GM06990 (cell line): ENCODE data around the gene NUB1.

Experiments used
- DNase-seq: peaks from one replicate; pipeline ENCODE4 v3.0.0-alpha.2; 2011; ENCODE audit not compliant: insufficient read length; ENCODE audit errors: extremely low read depth
- H3K27me3 ChIP-seq: replicated peaks from 2 replicates; pipeline ENCODE4 v1.6.0; 2011; ENCODE audit warnings: low read length; ENCODE audit not compliant: control insufficient read depth, insufficient read depth
- H3K36me3 ChIP-seq: 2 replicates; pipeline ENCODE4 v1.5.1; 2011; ENCODE audit warnings: low read length; ENCODE audit not compliant: control insufficient read depth, insufficient read depth
- H3K4me3 ChIP-seq: replicated peaks from 2 replicates; pipeline ENCODE4 v1.5.1; 2011; ENCODE audit warnings: low read depth, mild to moderate bottlenecking, control low read depth, low read length
- CTCF ChIP-seq: IDR thresholded peaks from 2 replicates; pipeline ENCODE4 v1.5.1; 2011; ENCODE audit warnings: low read length, control low read depth, mild to moderate bottlenecking, inconsistent platforms; ENCODE audit not compliant: insufficient read depth, poor library complexity, severe bottlenecking

Gene NUB1

GRCh38 chr7:151312356-151312755, 29.3 kb upstream of the NUB1 start:
- H3K27me3 ChIP-seq = no peaks in the 10 kb centered on the region
- no peaks in the 10 kb centered on the region for H3K36me3 ChIP-seq
- H3K4me3 ChIP-seq = no peak overlapping the region
- no peak for TF ChIP-seq CTCF
- no peak for DNase-seq

- DNase-seq = no peak
- no peak for TF ChIP-seq CTCF
- Histone ChIP-seq H3K27me3 (no peaks in the 10 kb centered on the region), H3K4me3 (no peak overlapping the region), H3K36me3 (no peaks in the 10 kb centered on the region)
Observed at GRCh38 chr7:151312831-151313809, 28.5 kb upstream of the NUB1 start.

- DNase-seq = no peak
- no peak for TF ChIP-seq CTCF
- Histone ChIP-seq H3K36me3 (no peaks in the 10 kb centered on the region), H3K4me3 (no peak overlapping the region), H3K27me3 (no peaks in the 10 kb centered on the region)
Observed at GRCh38 chr7:151313857-151314256, 27.8 kb upstream of the NUB1 start.

GRCh38 chr7:151314401-151314800, 27.2 kb upstream of the NUB1 start:
- DNase-seq = no peak
- no peak for TF ChIP-seq CTCF
- Histone ChIP-seq H3K4me3 (no peak overlapping the region), H3K27me3 (no peaks in the 10 kb centered on the region), H3K36me3 (no peaks in the 10 kb centered on the region)

GRCh38 chr7:151315038-151315655, 26.5 kb upstream of the NUB1 start:
- peak; percentile 33 for DNase-seq
- peak; percentile 74 for TF ChIP-seq CTCF
- no peak overlapping the region for H3K4me3 ChIP-seq
- H3K36me3 ChIP-seq = no peaks in the 10 kb centered on the region
- no peaks in the 10 kb centered on the region for H3K27me3 ChIP-seq
